NCI-H2227 treated with DMSO at 0.1 percent for 48 hours (cell line): Measurements from ENCODE around the gene TBC1D1.

ENCODE experiments used
- DNase-seq: peaks from one replicate; lab custom pipeline; 2025; lab: John Stamatoyannopoulos, UW

Gene TBC1D1

GRCh38 chr4:37928426-37929416 is 37.8 kb downstream of the TBC1D1 start:
- DNase-seq: no peak

GRCh38 chr4:37934096-37934495 is 43.2 kb downstream of the TBC1D1 start:
- DNase-seq: no peak

GRCh38 chr4:37934609-37935008 is 43.7 kb downstream of the TBC1D1 start:
- DNase-seq: no peak

GRCh38 chr4:37935026-37935425 is 44.1 kb downstream of the TBC1D1 start:
- no peak for DNase-seq

GRCh38 chr4:37936889-37937498 is 46.1 kb downstream of the TBC1D1 start:
- DNase-seq: no peak

- DNase-seq: no peak
Observed at GRCh38 chr4:37938208-37938607, 47.3 kb downstream of the TBC1D1 start.

- no peak for DNase-seq
Observed at GRCh38 chr4:37946503-37947179, 55.8 kb downstream of the TBC1D1 start.

GRCh38 chr4:37948542-37948941 is 57.7 kb downstream of the TBC1D1 start:
- no peak for DNase-seq

GRCh38 chr4:37949636-37950426 is 58.9 kb downstream of the TBC1D1 start:
- no peak for DNase-seq

- DNase-seq: no peak
Observed at GRCh38 chr4:37951461-37952352, 60.8 kb downstream of the TBC1D1 start.

GRCh38 chr4:37953156-37953555 is 62.3 kb downstream of the TBC1D1 start:
- DNase-seq: no peak

GRCh38 chr4:37953620-37954293 is 62.9 kb downstream of the TBC1D1 start:
- peak; percentile 31 for DNase-seq

GRCh38 chr4:37956941-37957340 is 66.1 kb downstream of the TBC1D1 start:
- no peak for DNase-seq

GRCh38 chr4:37958932-37959331 is 68.0 kb downstream of the TBC1D1 start:
- DNase-seq: no peak

- DNase-seq: no peak
Observed at GRCh38 chr4:37960098-37960497, 69.2 kb downstream of the TBC1D1 start, which contains the start of gene PTTG2. Gene PTTG2 (plus strand): TSS chr4:37960398. CDS start chr4:37960435, 37 bp downstream.

GRCh38 chr4:37960679-37961450 is 70.0 kb downstream of the TBC1D1 start:
- DNase-seq: no peak

- DNase-seq: no peak
Observed at GRCh38 chr4:37964734-37965457, 74.0 kb downstream of the TBC1D1 start.

- no peak for DNase-seq
Observed at GRCh38 chr4:37966044-37966443, 75.2 kb downstream of the TBC1D1 start.

GRCh38 chr4:37967736-37968135 is 76.9 kb downstream of the TBC1D1 start:
- DNase-seq: no peak
